GM12891 (cell line): ENCODE data around the gene HSP90B1.

ENCODE experiments used
- DNase-seq: peaks from one replicate; pipeline ENCODE4 v3.0.0; 2011; ENCODE audit warnings: low spot score; ENCODE audit not compliant: insufficient read length
- FAIRE-seq: peaks from 2 replicates; lab custom pipeline; 2011; peaks lifted over from hg19 to GRCh38; lab: Jason Lieb, UNC
- PAX5 ChIP-seq: IDR thresholded peaks from 2 replicates; pipeline ENCODE4 v1.6.1; 2011; ENCODE audit warnings: low read length, moderate library complexity, mild to moderate bottlenecking; ENCODE audit not compliant: insufficient read depth, severe bottlenecking
- POLR2A ChIP-seq: IDR thresholded peaks from 2 replicates; pipeline ENCODE4 v1.6.1; 2011; ENCODE audit warnings: low read depth, low read length, control low read depth
- POLR2AphosphoS5 ChIP-seq: IDR thresholded peaks from 2 replicates; pipeline ENCODE4 v1.6.1; 2011; ENCODE audit warnings: low read depth, low read length, control low read depth
- POU2F2 ChIP-seq: IDR thresholded peaks from 2 replicates; pipeline ENCODE4 v1.6.1; 2011; ENCODE audit warnings: low read depth, mild to moderate bottlenecking, control low read depth, low read length, moderate library complexity
- SPI1 ChIP-seq: IDR thresholded peaks from 2 replicates; pipeline ENCODE4 v1.6.1; 2011; ENCODE audit warnings: low read depth, low read length, control low read depth
- TAF1 ChIP-seq: IDR thresholded peaks from 2 replicates; pipeline ENCODE4 v1.6.1; 2011; ENCODE audit warnings: low read depth, low read length, control low read depth

Gene HSP90B1

DNA sequence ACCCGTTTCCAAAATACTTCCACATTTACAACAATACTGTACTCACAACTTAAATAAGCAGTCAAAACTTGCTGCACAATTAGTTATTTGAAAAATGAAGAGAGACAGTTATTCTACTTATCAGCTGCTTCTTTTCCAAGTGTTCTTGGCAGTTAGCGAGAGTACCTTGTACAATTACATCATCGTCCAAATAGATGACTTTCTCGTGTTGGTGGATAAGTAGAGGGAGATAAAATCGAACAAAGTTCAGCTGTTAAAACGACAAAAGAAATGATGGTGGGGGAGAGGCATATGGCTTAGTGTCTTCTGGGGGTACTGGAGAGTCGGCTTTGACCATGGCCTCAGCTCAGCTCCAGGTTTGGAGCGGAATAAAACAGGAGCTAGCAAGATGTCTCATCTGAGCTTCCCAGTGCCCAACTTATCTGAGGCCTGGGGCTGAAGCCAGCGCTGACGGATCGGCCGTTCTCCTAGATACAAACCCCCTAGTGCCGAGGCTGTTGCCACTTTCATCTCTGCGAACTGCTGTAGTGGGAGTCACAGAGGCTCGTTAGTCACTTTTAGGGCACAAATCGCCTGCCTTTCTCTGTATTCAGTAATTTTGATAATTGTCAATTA is 67.2 kb downstream of the HSP90B1 start:
- no peak for TF ChIP-seq PAX5
- TF ChIP-seq POLR2AphosphoS5 = no peak
- TF ChIP-seq POLR2A = no peak
- no peak for TF ChIP-seq SPI1
- no peak for TF ChIP-seq TAF1
- TF ChIP-seq POU2F2 = no peak
- FAIRE-seq = no peak
- no peak for DNase-seq
